ENCODE results near the gene SCAMP2.
A peak's percentile ranks its signal among the peaks of the same experiment; 100 is the strongest.

Gene SCAMP2

DNA sequence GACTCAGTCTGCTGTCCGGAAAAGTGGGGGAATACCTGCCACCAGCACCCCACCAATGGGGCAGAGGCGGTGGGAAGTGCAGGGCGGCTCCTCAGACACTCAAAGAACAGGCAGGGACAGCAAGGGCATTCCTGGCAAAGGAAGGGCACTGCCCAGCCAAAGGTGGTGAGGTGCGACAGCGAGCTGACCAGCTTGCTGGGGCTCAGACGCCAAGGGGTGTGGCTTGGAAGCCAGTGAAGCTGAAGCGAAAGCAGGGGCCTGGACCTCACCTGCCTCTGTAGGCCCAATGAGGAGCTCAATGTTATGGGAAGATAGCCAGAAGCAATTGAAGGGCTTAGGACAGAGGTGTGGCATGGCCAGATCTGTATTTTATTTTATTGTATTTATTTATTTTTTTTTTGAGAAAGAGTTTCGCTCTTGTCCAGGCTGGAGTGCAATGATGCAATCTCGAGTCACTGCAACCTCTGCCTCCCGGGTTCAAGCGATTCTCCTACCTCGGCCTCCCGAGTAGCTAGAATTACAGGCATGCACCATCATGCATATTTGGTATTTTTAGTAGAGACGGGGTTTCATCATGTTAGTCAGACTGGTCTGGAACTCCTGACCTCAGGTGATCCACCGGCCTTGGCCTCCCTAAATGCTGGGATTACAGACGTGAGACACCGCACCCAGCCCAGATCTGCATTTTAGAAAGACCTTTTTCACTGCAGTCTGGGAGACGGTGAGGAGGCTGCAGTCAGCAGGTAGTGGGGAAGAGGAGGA, 64.9 kb downstream of the SCAMP2 start:
- TF ChIP-seq EZH2 (IDR thresholded peaks at IDR 0.05; ENCODE audit: borderline replicate concordance, low read depth, low read length, severe bottlenecking): no peak
- TF ChIP-seq, protein P1, sequence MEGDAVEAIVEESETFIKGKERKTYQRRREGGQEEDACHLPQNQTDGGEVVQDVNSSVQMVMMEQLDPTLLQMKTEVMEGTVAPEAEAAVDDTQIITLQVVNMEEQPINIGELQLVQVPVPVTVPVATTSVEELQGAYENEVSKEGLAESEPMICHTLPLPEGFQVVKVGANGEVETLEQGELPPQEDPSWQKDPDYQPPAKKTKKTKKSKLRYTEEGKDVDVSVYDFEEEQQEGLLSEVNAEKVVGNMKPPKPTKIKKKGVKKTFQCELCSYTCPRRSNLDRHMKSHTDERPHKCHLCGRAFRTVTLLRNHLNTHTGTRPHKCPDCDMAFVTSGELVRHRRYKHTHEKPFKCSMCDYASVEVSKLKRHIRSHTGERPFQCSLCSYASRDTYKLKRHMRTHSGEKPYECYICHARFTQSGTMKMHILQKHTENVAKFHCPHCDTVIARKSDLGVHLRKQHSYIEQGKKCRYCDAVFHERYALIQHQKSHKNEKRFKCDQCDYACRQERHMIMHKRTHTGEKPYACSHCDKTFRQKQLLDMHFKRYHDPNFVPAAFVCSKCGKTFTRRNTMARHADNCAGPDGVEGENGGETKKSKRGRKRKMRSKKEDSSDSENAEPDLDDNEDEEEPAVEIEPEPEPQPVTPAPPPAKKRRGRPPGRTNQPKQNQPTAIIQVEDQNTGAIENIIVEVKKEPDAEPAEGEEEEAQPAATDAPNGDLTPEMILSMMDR (IDR thresholded peaks at IDR 0.05; ENCODE audit: borderline replicate concordance, extremely low read depth, low read length, poor library complexity, severe bottlenecking): no peak
- no peak overlapping the region for H3K9ac ChIP-seq (ENCODE audit: low read depth, low read length)
- no peak for ATAC-seq (ENCODE audit: insufficient read depth, low read depth)
- H3K9me3 ChIP-seq (ENCODE audit: insufficient read depth, low read length, severe bottlenecking): no peaks in the 10 kb centered on the region
- H3K27me3 ChIP-seq (ENCODE audit: insufficient read depth, low read length, poor library complexity): no peaks in the 10 kb centered on the region
- no peak overlapping the region for H2AFZ ChIP-seq (ENCODE audit: low read depth, low read length)
- no peak for DNase-seq
- no peak overlapping the region for H3K4me3 ChIP-seq (ENCODE audit: low read depth in 1 of 2, low read length in 2 of 2)
- H3K79me2 ChIP-seq (ENCODE audit: insufficient read depth, low read length): no peaks in the 10 kb centered on the region
- no peaks in the 10 kb centered on the region for H4K20me1 ChIP-seq (ENCODE audit: insufficient read depth, low read length)
- H3K4me1 ChIP-seq (ENCODE audit: insufficient read depth, low read length): no peaks in the 10 kb centered on the region
- no peak overlapping the region for H3K27ac ChIP-seq (ENCODE audit: low read length)
- H3K4me2 ChIP-seq (ENCODE audit: insufficient read depth, low read length): no peak overlapping the region
- H3K36me3 ChIP-seq (ENCODE audit: insufficient read depth, low read length): peaks cover 11% of the 10 kb centered on the region

DNA sequence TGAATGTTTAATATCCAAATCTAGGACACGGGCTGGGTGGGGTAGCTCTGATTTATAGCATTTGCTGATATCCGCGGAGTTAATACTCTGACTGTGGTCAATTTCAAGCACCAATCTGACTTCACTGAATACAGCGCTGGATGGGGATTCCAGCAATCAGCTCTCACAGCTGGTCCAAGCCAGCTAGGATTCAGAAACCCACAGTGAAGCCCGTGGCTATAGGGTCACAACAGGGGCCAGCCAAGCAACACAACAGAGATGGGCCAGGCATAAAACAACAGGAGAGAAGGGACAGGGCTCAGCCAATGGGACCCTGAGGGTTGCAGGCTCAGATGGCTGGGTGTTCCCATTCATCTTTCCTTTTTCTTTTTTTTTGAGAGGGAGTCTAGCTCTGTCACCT, 65.9 kb downstream of the SCAMP2 start:
- no peaks in the 10 kb centered on the region for H3K4me1 ChIP-seq (ENCODE audit: insufficient read depth, low read length)
- ATAC-seq (ENCODE audit: insufficient read depth, low read depth) (0 out of 3 replicates have a peak, but pooled peaks have one; percentile 10), DNase-seq (no peak)
- no peaks in the 10 kb centered on the region for H3K79me2 ChIP-seq (ENCODE audit: insufficient read depth, low read length)
- H3K27ac ChIP-seq (ENCODE audit: low read length): no peak overlapping the region
- no peaks in the 10 kb centered on the region for H3K27me3 ChIP-seq (ENCODE audit: insufficient read depth, low read length, poor library complexity)
- no peaks in the 10 kb centered on the region for H3K9me3 ChIP-seq (ENCODE audit: insufficient read depth, low read length, severe bottlenecking)
- H2AFZ ChIP-seq (ENCODE audit: low read depth, low read length): no peak overlapping the region
- no peak overlapping the region for H3K4me2 ChIP-seq (ENCODE audit: insufficient read depth, low read length)
- H3K4me3 ChIP-seq (ENCODE audit: low read depth in 1 of 2, low read length in 2 of 2): no peak overlapping the region
- no peak overlapping the region for H3K9ac ChIP-seq (ENCODE audit: low read depth, low read length)
- H3K36me3 ChIP-seq (ENCODE audit: insufficient read depth, low read length): peaks cover 21% of the 10 kb centered on the region
- no peaks in the 10 kb centered on the region for H4K20me1 ChIP-seq (ENCODE audit: insufficient read depth, low read length)
- TF ChIP-seq, protein P1 (IDR thresholded peaks at IDR 0.05; ENCODE audit: borderline replicate concordance, extremely low read depth, low read length, poor library complexity, severe bottlenecking): no peak
- no peak for TF ChIP-seq EZH2 (IDR thresholded peaks at IDR 0.05; ENCODE audit: borderline replicate concordance, low read depth, low read length, severe bottlenecking)

DNA sequence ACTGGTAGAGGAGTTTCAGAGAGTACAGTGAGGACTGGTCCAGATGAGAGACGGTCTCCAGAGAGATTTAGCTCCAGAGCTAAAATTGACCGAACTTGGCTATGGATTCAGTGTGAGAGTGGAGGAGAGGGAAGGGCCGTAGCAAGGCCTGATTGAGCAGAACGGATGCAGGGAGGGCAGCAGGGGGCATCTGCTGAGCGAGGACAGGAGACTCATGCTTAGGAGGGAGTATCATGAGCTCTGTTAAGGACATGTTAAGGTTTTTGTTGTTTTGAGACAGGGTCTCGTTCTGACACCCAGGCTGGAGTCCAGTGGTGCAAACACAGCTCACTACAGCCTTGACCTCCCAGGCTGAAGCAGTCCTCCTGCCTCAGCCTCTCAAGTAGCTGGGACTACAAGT, 68.2 kb downstream of the SCAMP2 start:
- TF ChIP-seq EZH2 (IDR thresholded peaks at IDR 0.05; ENCODE audit: borderline replicate concordance, low read depth, low read length, severe bottlenecking): no peak
- TF ChIP-seq, protein P1 (IDR thresholded peaks at IDR 0.05; ENCODE audit: borderline replicate concordance, extremely low read depth, low read length, poor library complexity, severe bottlenecking): no peak
- DNase-seq: no peak
- Histone ChIP-seq H2AFZ (ENCODE audit: low read depth, low read length) (no peak overlapping the region), H3K4me2 (ENCODE audit: insufficient read depth, low read length) (no peak overlapping the region), H3K4me1 (ENCODE audit: insufficient read depth, low read length) (no peaks in the 10 kb centered on the region), H3K27ac (ENCODE audit: low read length) (no peak overlapping the region), H3K27me3 (ENCODE audit: insufficient read depth, low read length, poor library complexity) (no peaks in the 10 kb centered on the region), H3K36me3 (ENCODE audit: insufficient read depth, low read length) (peaks cover 44% of the 10 kb centered on the region), H3K9me3 (ENCODE audit: insufficient read depth, low read length, severe bottlenecking) (no peaks in the 10 kb centered on the region), H3K79me2 (ENCODE audit: insufficient read depth, low read length) (no peaks in the 10 kb centered on the region), H4K20me1 (ENCODE audit: insufficient read depth, low read length) (peaks cover 8% of the 10 kb centered on the region), H3K9ac (ENCODE audit: low read depth, low read length) (no peak overlapping the region), H3K4me3 (ENCODE audit: low read depth in 1 of 2, low read length in 2 of 2) (no peak overlapping the region)
- ATAC-seq (ENCODE audit: insufficient read depth, low read depth): no peak

Data from DND-41 (cell line).